RWPE1 (cell line): ENCODE results near the gene KAT8.

Source experiments
- CTCF ChIA-PET: fragments of 350-600 bp; sonication (Branson Sonifier 250); formaldehyde crosslinking; extraction: SDS; loops from one replicate; lab custom pipeline; 2021; lab: Yijun Ruan, JAX
- POLR2A ChIA-PET: fragments of 400-600 bp; formaldehyde crosslinking; extraction: SDS; loops from one replicate; lab custom pipeline; 2020; ENCODE audit warnings: antibody characterized with exemption; ENCODE audit not compliant: low non-redundant PET; lab: Yijun Ruan, JAX
- DNase-seq: peaks from one replicate; pipeline ENCODE4 v3.0.0; 2012; ENCODE audit warnings: low spot score
- H3K27ac ChIP-seq: fragments of 450-650 bp; 2 replicates; pipeline ENCODE4 v1.5.1; 2017
- TF ChIP-seq, protein P1 (sequence below): fragments of 450-650 bp; conservative IDR thresholded peaks from 2 replicates; pipeline ENCODE4 v1.5.1; 2017; ENCODE audit warnings: low read depth, mild to moderate bottlenecking

KAT8 gene

DNA sequence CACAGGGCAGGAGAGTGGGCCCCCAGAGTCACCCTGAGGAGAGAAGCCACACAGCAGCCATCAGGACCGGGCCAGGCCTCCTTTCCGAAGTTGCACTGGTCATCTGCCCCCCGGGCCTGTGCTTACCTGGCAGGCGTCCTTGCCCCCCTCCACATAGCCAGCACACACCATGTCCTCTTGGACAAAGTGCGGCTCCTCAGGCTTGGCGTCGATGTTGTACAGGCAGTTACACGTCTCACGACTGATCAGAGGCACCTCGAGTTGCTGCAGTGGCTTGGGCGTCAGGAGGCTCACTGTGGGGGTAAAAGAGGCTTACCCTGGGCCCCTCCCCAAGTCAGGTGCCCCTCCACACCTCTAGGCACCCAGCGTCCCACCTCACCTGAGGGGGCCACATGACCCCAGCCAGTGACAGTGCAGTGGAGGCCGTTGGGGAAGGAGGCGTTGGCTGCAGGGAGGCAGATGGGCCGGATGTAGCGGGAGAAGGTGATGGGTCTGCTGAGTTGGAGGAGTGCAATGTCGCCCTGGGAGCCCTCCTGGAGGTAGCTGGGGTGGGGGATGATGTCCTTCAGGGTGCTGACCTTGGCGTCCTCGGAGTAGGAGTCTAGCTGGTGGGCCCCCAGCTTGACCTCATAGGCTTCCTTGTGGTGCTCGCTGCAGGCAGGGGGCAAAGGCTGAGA is 15.0 kb downstream of the KAT8 start:
- CTCF ChIA-PET: interaction anchor here (0.6 to 2.2 kb wide), 3 partner anchors 10 to 38 kb away, joined by 4 to 11 read pairs (median 4); no protein-coding TSS in a partner anchor
- peak overlapping the region; percentile 98 for H3K27ac ChIP-seq

DNA sequence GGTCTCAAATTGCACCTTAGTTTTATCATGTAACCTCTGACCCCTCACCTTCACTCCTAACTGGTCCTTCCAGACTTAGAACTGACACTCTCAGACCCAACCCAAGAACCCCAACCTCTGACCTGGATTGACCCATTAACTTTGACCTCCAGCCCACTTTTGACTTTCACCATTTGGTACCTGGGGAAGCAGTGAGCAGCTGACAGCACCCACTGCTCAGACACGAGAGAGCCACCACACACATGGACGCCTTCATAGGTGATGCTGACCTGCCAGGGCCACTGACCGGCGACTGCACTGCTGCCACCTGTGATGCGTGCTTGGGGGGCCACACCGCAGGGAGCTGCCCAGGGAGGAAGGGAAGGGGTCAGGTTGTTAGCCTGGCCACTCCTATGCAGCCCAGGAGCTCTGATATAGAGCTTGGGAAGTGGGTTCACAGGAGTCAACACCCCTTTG is 15.6 kb downstream of the KAT8 start:
- TF ChIP-seq, protein P1, sequence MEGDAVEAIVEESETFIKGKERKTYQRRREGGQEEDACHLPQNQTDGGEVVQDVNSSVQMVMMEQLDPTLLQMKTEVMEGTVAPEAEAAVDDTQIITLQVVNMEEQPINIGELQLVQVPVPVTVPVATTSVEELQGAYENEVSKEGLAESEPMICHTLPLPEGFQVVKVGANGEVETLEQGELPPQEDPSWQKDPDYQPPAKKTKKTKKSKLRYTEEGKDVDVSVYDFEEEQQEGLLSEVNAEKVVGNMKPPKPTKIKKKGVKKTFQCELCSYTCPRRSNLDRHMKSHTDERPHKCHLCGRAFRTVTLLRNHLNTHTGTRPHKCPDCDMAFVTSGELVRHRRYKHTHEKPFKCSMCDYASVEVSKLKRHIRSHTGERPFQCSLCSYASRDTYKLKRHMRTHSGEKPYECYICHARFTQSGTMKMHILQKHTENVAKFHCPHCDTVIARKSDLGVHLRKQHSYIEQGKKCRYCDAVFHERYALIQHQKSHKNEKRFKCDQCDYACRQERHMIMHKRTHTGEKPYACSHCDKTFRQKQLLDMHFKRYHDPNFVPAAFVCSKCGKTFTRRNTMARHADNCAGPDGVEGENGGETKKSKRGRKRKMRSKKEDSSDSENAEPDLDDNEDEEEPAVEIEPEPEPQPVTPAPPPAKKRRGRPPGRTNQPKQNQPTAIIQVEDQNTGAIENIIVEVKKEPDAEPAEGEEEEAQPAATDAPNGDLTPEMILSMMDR: no peak
- H3K27ac ChIP-seq: peak overlapping the region; percentile 98
- ChIA-PET CTCF (interaction anchor here (0.6 to 2.2 kb wide), 2 partner anchors 9 to 39 kb away, joined by 4 to 11 read pairs; no protein-coding TSS in a partner anchor), POLR2A (interaction anchor here (0.6 to 1.4 kb wide), 2 partner anchors 15 to 282 kb away, joined by 3 read pairs; partner anchors contain the start of gene KAT8)
- DNase-seq: no peak

More for the DNA sequence above, 15.0 kb downstream of the KAT8 start:
- DNase-seq: no peak
- POLR2A ChIA-PET: interaction anchor here (1.4 kb wide), 1 partner anchor 15 kb away, joined by 3 read pairs; the partner anchor contains the start of gene KAT8
- TF ChIP-seq, protein P1: no peak

DNA sequence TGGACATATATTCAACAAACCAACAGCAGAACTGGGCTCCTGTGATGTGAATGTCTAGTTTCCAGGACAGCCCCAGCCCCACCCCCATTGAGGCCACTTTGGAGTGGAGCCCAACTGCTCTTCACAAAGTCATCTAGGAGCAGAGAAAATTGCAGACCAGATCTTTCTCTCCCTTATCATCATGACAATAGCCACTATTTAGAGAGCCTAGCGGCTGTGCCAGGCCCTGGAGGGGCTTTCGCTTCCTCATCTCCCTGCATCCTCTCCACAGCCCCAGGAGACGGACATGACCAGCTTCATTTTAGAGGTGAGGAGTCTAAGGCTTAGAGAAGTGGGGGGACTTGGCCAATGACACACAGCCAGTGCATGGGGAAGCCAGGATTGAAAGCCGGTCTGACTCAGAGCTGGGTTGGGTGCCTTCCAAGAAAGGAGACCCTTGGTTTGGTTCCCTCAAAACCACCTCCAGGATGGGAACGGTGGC is 16.7 kb downstream of the KAT8 start:
- TF ChIP-seq, protein P1: no peak
- ChIA-PET POLR2A (no interaction called here), CTCF (interaction anchor here (1.1 to 2.2 kb wide), 2 partner anchors 8 to 13 kb away, joined by 4 to 11 read pairs; no protein-coding TSS in a partner anchor)
- H3K27ac ChIP-seq: peak overlapping the region; percentile 98
- peak; percentile 52 for DNase-seq

- ChIA-PET CTCF (interaction anchor here (0.6 to 2.2 kb wide), 6 partner anchors 7 to 308 kb away, joined by 3 to 11 read pairs (median 4); partner anchors contain the start of genes HSD3B7 and ZNF843), POLR2A (interaction anchor here (0.9 to 1.1 kb wide), 3 partner anchors 17 to 45 kb away, joined by 3 to 4 read pairs (median 4); partner anchors contain the start of genes FUS and KAT8)
- H3K27ac ChIP-seq: peak overlapping the region; percentile 98
- peak; percentile 50 for DNase-seq
- TF ChIP-seq, protein P1: no peak
Observed at GRCh38 chr16:31134625-31135534, 17.4 kb downstream of the KAT8 start.

DNA sequence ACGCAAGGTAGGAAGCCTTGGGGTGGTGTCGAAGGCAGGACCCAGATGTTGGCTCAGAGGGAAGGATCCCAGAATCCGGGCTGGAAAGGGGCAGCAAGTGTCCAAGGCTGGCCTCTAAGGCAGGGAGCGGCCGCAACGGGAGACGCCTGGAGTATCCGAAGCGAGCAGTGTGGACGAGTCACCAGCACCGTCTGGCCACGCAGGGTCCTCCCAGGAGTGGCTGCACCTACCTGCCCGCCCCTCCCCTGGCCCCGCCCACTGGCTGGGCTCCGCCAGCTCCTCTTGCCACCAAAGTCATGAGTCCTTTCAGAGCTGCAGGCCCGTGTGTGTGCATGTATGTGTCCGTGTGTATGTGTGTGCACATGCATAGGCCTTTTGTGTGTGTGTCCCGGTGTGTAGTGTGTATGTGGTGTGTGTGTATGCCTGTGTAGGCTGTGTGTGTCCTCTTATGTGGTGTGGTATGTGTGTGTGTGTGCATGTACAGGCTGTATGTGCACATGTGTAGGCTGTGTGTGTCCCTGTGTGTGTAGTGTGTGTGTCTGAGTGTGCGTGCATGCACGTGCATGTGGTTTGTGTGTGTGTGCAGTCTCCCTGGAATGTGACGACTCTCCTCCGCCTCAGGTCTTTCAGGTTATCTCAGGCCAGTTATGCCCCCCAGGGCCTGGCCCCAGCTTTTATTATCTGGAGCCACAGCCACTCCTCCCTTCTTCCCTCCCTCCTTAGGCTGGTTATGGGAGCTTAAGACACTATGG is 18.2 kb downstream of the KAT8 start, which contains the start of gene PRSS8:
PRSS8 (minus strand) TSS at position 193 of the 752 bp plus-strand sequence. CDS start 229 bp downstream, outside the sequence.
- CTCF ChIA-PET: interaction anchor here (1.1 to 1.3 kb wide), 3 partner anchors 15 to 151 kb away, joined by 3 to 6 read pairs (median 4); partner anchors contain the start of gene HSD3B7
- TF ChIP-seq, protein P1: no peak
- peak within 1 kb of the TSS; percentile 98 for H3K27ac ChIP-seq
- peak; percentile 59 for DNase-seq
- POLR2A ChIA-PET: interaction anchor here (0.6 to 1.1 kb wide), 4 partner anchors 18 to 44 kb away, joined by 3 to 4 read pairs (median 4); partner anchors contain the start of genes FUS and KAT8
